Liver (tissue), 9 donors: ENCODE measurements around the gene COMTD1. TPM values are rescaled to one million over a fixed set of nuclear protein-coding genes. Genes with fewer than 3 reads are reported as not detected.

Source experiments
- DNase-seq: peaks from one replicate; pipeline ENCODE4 v3.0.0-alpha.2; 2017; ENCODE audit warnings: low spot score
- H3K27ac ChIP-seq, 2 donors: one replicate each; pipeline ENCODE4 v1.7.0; 2013; ENCODE audit warnings: inconsistent platforms in 2 of 2, low read length in 2 of 2, control low read depth in 1 of 2, low read depth in 1 of 2, mild to moderate bottlenecking in 1 of 2
- H3K27me3 ChIP-seq, 4 donors: one replicate each; pipeline versions ENCODE4 v1.6.1 to v1.7.0; 2013; ENCODE audit warnings: low read length in 3 of 4, inconsistent platforms in 1 of 4, mild to moderate bottlenecking in 1 of 4, moderate library complexity in 1 of 4; ENCODE audit not compliant: control insufficient read depth in 4 of 4, insufficient read depth in 4 of 4
- H3K36me3 ChIP-seq, 4 donors: one replicate each; pipeline versions ENCODE4 v1.6.1 to v1.7.0; 2013; ENCODE audit warnings: low read length in 3 of 4, mild to moderate bottlenecking in 3 of 4, low read depth in 1 of 4, moderate library complexity in 1 of 4; ENCODE audit not compliant: control insufficient read depth in 4 of 4, insufficient read depth in 3 of 4
- H3K4me1 ChIP-seq, 4 donors: one replicate each; pipeline versions ENCODE4 v1.6.1 to v1.7.0; 2013; ENCODE audit warnings: low read length in 3 of 4, mild to moderate bottlenecking in 3 of 4, moderate library complexity in 1 of 4; ENCODE audit not compliant: control insufficient read depth in 4 of 4, insufficient read depth in 4 of 4
- H3K4me3 ChIP-seq, 3 donors: one replicate each; pipeline versions ENCODE4 v1.6.1 to v1.7.0; 2013; ENCODE audit warnings: low read length in 3 of 3, control low read depth in 1 of 3, low read depth in 1 of 3, mild to moderate bottlenecking in 1 of 3
- H3K9ac ChIP-seq, 2 donors: one replicate each; pipeline ENCODE4 v1.7.0; 2013; ENCODE audit warnings: low read length in 2 of 2, mild to moderate bottlenecking in 2 of 2, moderate library complexity in 2 of 2, control low read depth in 1 of 2, low read depth in 1 of 2
- H3K9me3 ChIP-seq, 4 donors: one replicate each; pipeline versions ENCODE4 v1.6.1 to v1.7.0; 2013; ENCODE audit warnings: low read length in 3 of 4; ENCODE audit not compliant: control insufficient read depth in 4 of 4
- ATF3 ChIP-seq: IDR thresholded peaks from 2 replicates; pipeline ENCODE4 v1.6.1; 2016; ENCODE audit warnings: antibody characterized with exemption
- FOXA2 ChIP-seq: IDR thresholded peaks from 2 replicates; pipeline ENCODE4 v1.6.1; 2016; ENCODE audit warnings: antibody characterized with exemption
- HNF4A ChIP-seq, 2 donors: conservative IDR thresholded peaks; 2 replicates each; pipeline ENCODE4 v1.6.1; 2016; ENCODE audit warnings: antibody characterized with exemption in 2 of 2, mild to moderate bottlenecking in 2 of 2
- HNF4G ChIP-seq: IDR thresholded peaks from 2 replicates; pipeline ENCODE4 v1.6.1; 2016; ENCODE audit warnings: antibody characterized with exemption
- NR2F2 ChIP-seq: IDR thresholded peaks from 2 replicates; pipeline ENCODE4 v1.6.1; 2016; ENCODE audit warnings: antibody characterized with exemption
- RXRA ChIP-seq, 2 donors: IDR thresholded peaks; 2 replicates each; pipeline ENCODE4 v1.6.1; 2017 to 2018; ENCODE audit warnings: antibody characterized with exemption in 2 of 2, mild to moderate bottlenecking in 1 of 2
- SP1 ChIP-seq: IDR thresholded peaks from 2 replicates; pipeline ENCODE4 v1.6.1; 2018; ENCODE audit warnings: antibody characterized with exemption, mild to moderate bottlenecking
- YY1 ChIP-seq: IDR thresholded peaks from 2 replicates; pipeline ENCODE4 v1.6.1; 2016; ENCODE audit warnings: antibody characterized with exemption, mild to moderate bottlenecking
- ZBTB33 ChIP-seq: IDR thresholded peaks from 2 replicates; pipeline ENCODE4 v1.6.1; 2016; ENCODE audit warnings: antibody characterized with exemption
- WGBS: extraction: QIAGEN DNeasy Blood & Tissue Kit; methylation state at CpG from one replicate; pipeline ENCODE4 v1.1.7; 2013; 5-methylcytosine and 5-hydroxymethylcytosine counted together
- polyA plus RNA-seq, 2 donors: library from polyadenylated mRNA; stranded (reverse) in 1 of 2; unstranded in 1 of 2; fragments of 200-250 nt in 1 of 2; fragments of >200 nt in 1 of 2; fragmentation: Nextera tagmentation in 1 of 2; extraction: Ambion mirVana in 1 of 2; gene quantifications; one replicate each; pipeline versions ENCODE4 v1.2.1 to v1.2.3, GENCODE V29; 2013 to 2015
- total RNA-seq, 2 donors: library from RNA; depleted of rRNA; stranded (reverse); fragments of >200 nt; gene quantifications; one replicate each; pipeline ENCODE4 v1.2.3, GENCODE V29; 2014
- TF ChIP-seq, protein P1 (sequence below): fragments of 150-350 bp; IDR thresholded peaks from 2 replicates; pipeline ENCODE4 v1.5.1; 2017; ENCODE audit warnings: improper control_type of control experiment, low read depth, low read length; ENCODE audit not compliant: missing input control
- donor health status: healthy.
- donor health status: healthy.
- donor health status: healthy.
- donor health status: healthy.
- donor health status: healthy.

The COMTD1 gene
- total and polyA plus RNA-seq, 4 donors: 6.5 to 44.2 (median 26.5) TPM

DNA sequence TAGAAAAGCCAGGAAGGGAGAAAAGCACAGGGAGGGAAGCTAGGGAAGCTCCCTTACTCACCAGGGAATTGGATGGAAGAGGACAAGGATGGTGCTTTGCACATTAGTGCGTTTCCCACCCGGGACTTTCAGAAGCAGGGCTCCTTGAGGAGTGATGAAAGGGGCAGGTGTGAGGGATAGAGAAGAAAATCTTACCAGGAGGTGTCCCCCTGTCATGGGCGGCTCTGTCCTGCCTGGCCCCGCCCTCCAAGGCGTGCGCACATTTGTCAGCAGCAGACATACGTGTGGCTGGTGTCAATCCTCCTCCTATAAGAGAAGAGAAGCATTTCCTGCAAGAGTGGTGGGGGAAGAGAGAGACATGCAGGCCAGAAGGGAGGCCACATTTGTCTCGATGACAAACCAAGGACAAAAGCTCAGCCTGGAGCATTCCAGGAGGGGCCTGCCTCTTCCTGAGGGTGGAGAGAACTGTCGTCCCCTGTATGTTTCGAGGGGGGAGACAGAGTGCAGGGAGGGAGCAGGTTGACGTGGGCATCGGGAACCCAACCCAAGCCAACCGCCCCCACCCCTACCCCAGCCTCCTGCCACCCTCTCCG is 47.4 kb upstream of the COMTD1 start (continued):
- no peak for TF ChIP-seq ZBTB33
- no peak for TF ChIP-seq RXRA (IDR thresholded peaks at IDR 0.05)
- no peak for TF ChIP-seq HNF4A (conservative IDR thresholded peaks at IDR 0.05)
- no peak for TF ChIP-seq HNF4G
- TF ChIP-seq ATF3: no peak
- no peak for TF ChIP-seq FOXA2

- WGBS: 63% methylated on average over 2 of the region's 2 CpGs
- peaks cover 0 to 6% (median 0%) of the 10 kb centered on the region in 4 donors for H3K27me3 ChIP-seq
- H3K4me1 ChIP-seq: no peaks in the 10 kb centered on the region
- H3K9ac ChIP-seq: no peak overlapping the region
- no peaks in the 10 kb centered on the region for H3K9me3 ChIP-seq
- no peak overlapping the region for H3K4me3 ChIP-seq
- no peak overlapping the region for H3K27ac ChIP-seq
- TF ChIP-seq YY1: no peak
- TF ChIP-seq, protein P1, sequence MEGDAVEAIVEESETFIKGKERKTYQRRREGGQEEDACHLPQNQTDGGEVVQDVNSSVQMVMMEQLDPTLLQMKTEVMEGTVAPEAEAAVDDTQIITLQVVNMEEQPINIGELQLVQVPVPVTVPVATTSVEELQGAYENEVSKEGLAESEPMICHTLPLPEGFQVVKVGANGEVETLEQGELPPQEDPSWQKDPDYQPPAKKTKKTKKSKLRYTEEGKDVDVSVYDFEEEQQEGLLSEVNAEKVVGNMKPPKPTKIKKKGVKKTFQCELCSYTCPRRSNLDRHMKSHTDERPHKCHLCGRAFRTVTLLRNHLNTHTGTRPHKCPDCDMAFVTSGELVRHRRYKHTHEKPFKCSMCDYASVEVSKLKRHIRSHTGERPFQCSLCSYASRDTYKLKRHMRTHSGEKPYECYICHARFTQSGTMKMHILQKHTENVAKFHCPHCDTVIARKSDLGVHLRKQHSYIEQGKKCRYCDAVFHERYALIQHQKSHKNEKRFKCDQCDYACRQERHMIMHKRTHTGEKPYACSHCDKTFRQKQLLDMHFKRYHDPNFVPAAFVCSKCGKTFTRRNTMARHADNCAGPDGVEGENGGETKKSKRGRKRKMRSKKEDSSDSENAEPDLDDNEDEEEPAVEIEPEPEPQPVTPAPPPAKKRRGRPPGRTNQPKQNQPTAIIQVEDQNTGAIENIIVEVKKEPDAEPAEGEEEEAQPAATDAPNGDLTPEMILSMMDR: no peak
- no peak for TF ChIP-seq NR2F2
- no peak for TF ChIP-seq RXRA (IDR thresholded peaks at IDR 0.05)
- DNase-seq: no peak
- no peaks in the 10 kb centered on the region for H3K36me3 ChIP-seq
Measured at GRCh38 chr10:75281974-75282373, 46.2 kb upstream of the COMTD1 start.

GRCh38 chr10:75280236-75280635 is 44.5 kb upstream of the COMTD1 start:
- no peaks in the 10 kb centered on the region for H3K36me3 ChIP-seq
- no peak for DNase-seq
- no peak for TF ChIP-seq NR2F2
- TF ChIP-seq SP1: no peak
- no peak for TF ChIP-seq FOXA2
- no peak for TF ChIP-seq RXRA (IDR thresholded peaks at IDR 0.05)
- TF ChIP-seq, protein P1: no peak
- no peak for TF ChIP-seq HNF4A (conservative IDR thresholded peaks at IDR 0.05)
- no peaks in the 10 kb centered on the region for H3K4me1 ChIP-seq
- peaks cover 0 to 6% (median 0%) of the 10 kb centered on the region in 4 donors for H3K27me3 ChIP-seq
- H3K4me3 ChIP-seq: no peak overlapping the region
- no peak overlapping the region for H3K9ac ChIP-seq
- no peak overlapping the region for H3K27ac ChIP-seq
- H3K9me3 ChIP-seq: no peaks in the 10 kb centered on the region
- WGBS: 85% methylated on average over 2 of the region's 2 CpGs
